Raji (cell line): ENCODE results near the gene HNRNPUL1.

Source experiments
- POLR2A ChIP-seq: IDR thresholded peaks from 2 replicates; pipeline ENCODE4 v1.6.1; 2011; ENCODE audit warnings: low read depth, low read length, control low read depth; ENCODE audit not compliant: insufficient read depth

HNRNPUL1 gene

GRCh38 chr19:41324921-41325639 is 60.9 kb downstream of the HNRNPUL1 start:
- TF ChIP-seq POLR2A, result 0 out of 2 replicates have a peak, but pooled peaks have one; percentile 26

- no peak for TF ChIP-seq POLR2A
These were observed 61.4 kb downstream of the HNRNPUL1 start for GRCh38 chr19:41325640-41325946.

- TF ChIP-seq POLR2A, result no peak
These were observed 62.0 kb downstream of the HNRNPUL1 start for GRCh38 chr19:41325947-41326706.

GRCh38 chr19:41327076-41327575 is 63.0 kb downstream of the HNRNPUL1 start:
- TF ChIP-seq POLR2A, result no peak

- TF ChIP-seq POLR2A, result peak; percentile 52; the same call in 1 of the 2 replicates
These were observed 63.5 kb downstream of the HNRNPUL1 start for GRCh38 chr19:41327576-41328156.

- TF ChIP-seq POLR2A, result no peak
These were observed 64.1 kb downstream of the HNRNPUL1 start for GRCh38 chr19:41328157-41328841.

GRCh38 chr19:41328842-41329225 is 64.7 kb downstream of the HNRNPUL1 start:
- TF ChIP-seq POLR2A, result no peak

GRCh38 chr19:41330481-41330880 is 66.3 kb downstream of the HNRNPUL1 start:
- no peak for TF ChIP-seq POLR2A

GRCh38 chr19:41330946-41331678 is 66.9 kb downstream of the HNRNPUL1 start:
- TF ChIP-seq POLR2A, result no peak

- no peak for TF ChIP-seq POLR2A
These were observed 67.8 kb downstream of the HNRNPUL1 start for GRCh38 chr19:41332000-41332399.

- no peak for TF ChIP-seq POLR2A
These were observed 68.3 kb downstream of the HNRNPUL1 start for GRCh38 chr19:41332468-41332867.

GRCh38 chr19:41334793-41335192 is 70.6 kb downstream of the HNRNPUL1 start:
- TF ChIP-seq POLR2A, result no peak

- no peak for TF ChIP-seq POLR2A
These were observed 71.3 kb downstream of the HNRNPUL1 start for GRCh38 chr19:41335467-41335866.

GRCh38 chr19:41339936-41340335 is 75.8 kb downstream of the HNRNPUL1 start:
- TF ChIP-seq POLR2A, result no peak
